NCI-H146 (cell line): ENCODE data around the gene PRR30.
"Not testable (repeated sequence)": the region's sequence is repeated elsewhere in the genome, so short reads cannot be mapped to it uniquely, and the experiment has no call there.

Experiments used
- DNase-seq: peaks from one replicate; lab custom pipeline; 2025; lab: John Stamatoyannopoulos, UW

The PRR30 gene

DNA sequence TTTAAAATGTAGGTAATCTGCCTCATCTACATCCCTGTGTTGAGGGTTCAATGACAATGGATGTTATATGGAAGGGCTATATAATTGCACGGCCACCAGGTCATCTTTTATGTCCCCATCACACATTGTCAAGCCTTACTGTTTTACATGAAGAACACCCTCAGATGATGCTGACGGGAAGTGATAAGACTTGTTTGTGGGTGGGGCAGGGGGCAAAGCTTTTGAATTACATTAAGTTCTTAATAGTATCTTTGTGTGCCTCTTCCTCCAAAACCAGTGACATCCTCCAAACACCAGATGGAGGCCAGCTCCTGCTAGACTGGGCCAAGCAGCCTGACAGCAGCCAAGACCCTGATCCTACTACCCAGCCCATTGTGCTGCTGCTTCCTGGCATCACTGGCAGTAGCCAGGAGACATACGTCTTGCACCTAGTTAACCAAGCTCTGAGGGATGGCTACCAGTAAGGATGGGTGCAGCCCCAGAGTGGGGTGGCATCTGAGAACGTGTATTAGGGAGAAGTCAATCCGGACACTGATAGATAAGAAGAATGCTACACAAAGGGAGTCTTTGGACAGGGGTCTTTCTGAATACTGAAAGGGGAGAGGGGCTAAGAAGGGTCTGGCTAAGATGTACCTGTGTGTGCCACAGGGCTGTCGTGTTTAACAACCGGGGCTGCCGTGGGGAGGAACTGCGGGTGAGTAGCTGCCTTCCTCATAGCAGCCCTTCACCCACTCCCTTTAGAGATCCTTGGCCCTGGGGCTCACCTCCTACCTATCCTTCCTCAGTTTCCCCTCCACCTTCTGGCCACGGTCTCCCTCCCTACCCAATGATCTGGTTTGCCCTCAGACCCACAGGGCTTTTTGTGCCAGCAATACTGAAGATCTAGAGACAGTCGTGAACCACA, 10.3 kb downstream of the PRR30 start:
- DNase-seq = no peak

DNA sequence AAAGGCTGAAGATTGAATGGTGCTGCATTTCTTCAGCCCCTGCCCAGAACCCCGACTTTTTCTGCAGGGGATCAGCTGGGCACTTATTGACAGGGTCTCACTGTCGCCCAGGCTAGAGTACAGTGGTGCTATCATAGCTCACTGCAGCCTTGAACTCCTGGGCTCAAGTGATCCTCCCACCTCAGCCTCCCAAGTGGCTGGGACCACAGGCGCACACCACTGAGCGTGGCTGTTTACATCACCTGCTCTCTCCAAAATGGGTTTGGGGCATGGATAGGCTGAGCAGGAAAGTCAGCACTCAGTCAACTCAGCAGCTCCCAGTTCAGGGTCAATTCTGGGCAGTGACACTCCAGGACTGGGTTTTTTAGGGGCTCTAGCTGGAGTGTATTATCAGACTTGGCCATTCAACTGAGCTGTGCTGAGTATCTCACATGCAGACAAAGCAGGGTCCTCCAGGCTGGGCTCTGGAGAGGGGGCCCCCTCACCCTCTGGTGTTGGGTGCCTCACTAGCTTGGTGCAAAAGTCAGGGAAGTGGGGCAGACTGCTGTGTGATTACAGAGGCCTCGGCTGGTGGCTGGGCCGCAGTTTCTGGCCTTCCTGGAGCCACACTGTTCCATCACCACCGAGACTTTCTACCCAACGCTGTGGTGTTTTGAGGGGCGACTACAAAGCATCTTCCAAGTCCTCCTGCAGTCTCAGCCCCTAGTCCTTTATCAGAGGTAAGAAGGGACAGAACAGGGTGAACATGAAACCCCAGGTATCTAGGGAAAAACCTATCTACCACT, 11.1 kb downstream of the PRR30 start:
- no peak for DNase-seq

DNA sequence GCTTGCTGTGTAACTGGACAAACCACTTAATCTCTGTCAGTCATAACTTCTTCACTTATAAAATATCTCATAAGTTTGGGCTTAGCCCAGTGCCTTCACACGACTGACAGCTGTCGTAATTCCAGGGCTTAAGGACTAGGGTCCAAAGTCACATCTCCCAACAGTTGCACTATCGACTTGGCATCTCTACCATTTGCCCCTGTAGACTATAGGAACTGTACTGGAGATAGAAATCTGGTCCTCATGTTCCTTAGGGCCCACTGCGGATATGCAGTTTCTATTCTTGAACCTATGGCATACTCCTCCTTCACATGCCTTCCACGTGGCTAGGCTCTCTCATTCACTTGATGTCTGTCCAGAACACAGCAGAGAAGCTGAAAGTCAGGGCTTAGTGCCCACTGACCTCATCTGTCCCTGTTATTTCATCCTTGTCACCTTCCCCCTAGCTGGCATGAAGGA, 12.9 kb downstream of the PRR30 start:
- no peak for DNase-seq

DNA sequence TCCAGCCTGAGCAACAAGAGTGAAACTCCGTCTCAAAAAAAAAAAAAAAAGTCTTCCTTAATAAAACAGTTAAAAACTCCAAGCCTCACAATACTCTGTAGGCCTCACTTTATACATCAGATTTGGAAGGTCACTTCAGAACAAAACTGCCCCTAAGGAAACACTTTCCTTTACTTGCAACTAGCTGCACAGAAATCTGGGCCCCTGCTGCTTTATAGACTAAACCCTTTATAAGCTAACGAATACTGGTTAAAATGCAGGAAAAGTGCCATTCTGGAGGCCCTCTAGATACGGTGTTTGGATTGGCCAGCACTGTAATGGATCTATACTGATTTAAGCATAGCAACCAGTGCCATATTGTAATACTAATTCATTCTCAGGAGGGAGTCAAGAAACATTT, 14.1 kb downstream of the PRR30 start:
- no peak for DNase-seq

DNA sequence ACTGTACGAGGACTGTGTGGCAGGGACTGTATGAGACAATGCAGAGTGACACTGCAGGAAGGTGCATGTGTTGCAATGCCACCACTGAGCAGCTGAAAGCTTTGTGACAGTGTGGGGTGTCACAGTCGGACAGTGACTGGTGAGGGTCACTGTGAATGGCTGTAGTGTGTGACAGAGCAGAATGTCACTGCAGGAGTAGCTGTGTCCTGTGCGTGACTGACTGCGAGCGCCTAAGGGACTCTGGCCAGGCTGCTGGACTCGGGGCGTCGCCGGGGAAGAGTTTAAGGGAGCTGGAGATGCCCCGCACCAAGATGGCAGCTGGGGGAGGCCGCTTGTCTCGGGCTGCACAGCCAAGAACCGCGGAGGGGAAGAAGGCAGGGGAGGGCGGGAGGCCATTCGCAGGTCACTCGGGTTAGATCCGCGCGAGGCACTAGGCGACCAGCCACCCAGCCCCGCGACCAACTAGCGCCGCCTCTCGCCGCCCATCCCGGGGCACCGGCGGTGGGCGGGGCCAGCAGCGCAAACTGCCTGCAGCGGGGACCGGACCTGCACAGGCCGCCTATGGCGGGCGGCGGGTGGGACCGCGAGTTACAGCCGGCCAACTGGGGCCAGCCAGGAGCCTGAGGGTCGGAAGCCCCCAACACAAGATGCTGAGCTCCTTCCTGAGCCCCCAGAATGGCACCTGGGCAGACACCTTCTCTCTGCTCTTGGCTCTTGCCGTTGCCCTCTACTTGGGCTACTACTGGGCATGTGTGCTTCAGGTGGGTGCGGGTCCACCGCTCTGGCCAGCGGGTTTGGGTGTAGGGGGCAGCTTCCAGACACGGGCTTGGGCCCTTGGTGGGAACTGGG, 15.7 kb downstream of the PRR30 start, which contains the start of gene ABHD1:
ABHD1 (plus strand) TSS at position 514 of the 849 bp plus-strand sequence; CDS start at position 648, 134 bp downstream.
- peak; percentile 56 for DNase-seq

DNA sequence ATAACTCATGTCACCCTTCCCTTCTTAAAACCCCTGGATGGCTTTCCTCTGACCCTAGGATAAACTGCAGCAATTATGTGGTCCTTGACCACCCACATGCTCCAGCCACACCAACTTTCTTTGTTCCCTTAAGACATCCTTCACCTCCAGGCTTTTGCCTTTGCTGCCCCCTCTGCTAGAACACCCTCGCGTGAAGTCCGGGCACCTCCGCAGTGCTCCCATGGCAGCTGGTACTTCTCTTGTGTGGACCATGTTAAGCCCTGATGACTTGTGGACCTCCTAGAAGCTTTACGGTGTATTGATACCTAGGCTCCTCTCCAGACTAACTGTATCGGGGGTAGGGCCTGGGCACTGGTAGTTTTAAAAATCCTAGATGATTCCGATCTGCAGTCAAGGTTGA, 16.4 kb downstream of the PRR30 start:
- DNase-seq = no peak

DNA sequence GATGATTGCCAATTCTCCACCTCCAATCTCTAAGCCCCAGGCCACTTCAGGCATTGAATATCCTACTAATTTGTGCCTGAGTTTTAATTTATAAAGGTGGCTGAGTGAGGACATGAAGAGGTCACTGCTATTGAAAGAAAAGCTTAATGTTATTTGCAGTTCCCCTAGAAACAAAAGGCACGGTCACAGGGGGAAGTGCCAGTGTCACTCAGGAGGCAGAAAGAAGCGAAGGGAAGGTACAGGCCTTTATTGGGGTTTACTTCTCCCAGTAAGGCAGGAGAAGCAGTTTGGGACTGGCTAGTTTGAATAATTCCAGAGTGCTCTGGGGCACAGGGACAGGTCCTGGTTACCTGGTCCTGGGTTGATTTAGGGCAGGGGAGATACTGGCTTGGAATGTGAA, 17.3 kb downstream of the PRR30 start:
- no peak for DNase-seq

DNA sequence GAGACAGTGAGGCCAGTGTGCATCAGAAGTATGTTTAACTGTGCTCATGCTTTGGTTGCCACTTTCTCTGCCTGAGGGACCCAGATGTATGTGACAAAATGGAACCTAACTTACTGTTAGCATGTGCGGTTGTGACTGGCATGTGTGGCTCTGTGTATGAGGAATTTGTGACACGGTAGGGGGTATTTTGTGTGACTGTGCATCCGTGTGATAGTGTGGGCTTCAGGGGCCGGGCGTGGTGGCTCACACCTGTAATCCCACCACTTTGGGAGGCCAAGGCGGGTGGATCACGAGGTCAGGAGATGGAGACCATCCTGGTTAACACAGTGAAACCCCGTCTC, 19.9 kb downstream of the PRR30 start:
- DNase-seq = peak; percentile 39

DNA sequence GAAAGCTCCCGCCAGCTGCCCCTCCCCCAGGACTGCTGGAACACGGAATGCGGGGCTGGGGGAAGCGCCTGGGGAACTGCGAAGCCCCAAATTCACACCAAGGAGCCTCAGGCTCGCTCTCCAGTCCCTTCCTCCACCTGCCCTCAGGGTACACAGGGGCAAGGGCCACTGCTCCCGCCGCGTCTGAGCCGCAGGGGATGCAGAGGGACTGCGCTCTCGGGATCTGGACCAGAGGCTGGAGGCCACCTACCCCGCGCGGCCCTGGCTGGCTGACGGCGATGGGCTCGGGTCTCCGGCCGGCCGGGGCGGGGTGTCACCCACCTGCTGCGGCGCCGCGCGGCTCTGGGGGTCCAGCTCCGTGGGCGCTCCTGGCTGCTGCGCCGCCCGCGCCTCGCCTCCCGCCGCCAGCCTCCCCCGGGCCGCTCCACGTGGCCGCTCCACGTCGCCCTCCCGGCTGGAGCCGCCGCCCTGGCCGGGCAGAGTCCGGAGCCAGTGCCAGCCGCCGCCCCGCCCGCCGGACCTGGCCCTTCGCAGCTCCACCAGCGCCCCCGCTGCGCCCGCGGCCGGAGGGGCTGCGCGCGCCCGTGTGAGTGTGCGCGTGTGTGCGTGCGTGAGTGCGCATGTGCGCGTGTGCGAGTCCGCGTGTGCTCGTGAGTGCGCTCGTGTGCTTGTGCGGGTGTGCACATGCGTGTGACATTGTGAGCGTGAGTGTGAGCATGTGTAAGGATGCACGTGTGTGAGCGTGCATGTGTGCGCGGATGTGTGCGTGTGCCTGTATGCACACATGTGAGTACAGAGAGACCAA, 20.5 kb downstream of the PRR30 start, which contains the start of gene CGREF1:
CGREF1 (minus strand) TSS at position 604 of the 805 bp plus-strand sequence. CDS start 14,762 bp downstream, outside the sequence.
- peak; percentile 51 for DNase-seq

DNA sequence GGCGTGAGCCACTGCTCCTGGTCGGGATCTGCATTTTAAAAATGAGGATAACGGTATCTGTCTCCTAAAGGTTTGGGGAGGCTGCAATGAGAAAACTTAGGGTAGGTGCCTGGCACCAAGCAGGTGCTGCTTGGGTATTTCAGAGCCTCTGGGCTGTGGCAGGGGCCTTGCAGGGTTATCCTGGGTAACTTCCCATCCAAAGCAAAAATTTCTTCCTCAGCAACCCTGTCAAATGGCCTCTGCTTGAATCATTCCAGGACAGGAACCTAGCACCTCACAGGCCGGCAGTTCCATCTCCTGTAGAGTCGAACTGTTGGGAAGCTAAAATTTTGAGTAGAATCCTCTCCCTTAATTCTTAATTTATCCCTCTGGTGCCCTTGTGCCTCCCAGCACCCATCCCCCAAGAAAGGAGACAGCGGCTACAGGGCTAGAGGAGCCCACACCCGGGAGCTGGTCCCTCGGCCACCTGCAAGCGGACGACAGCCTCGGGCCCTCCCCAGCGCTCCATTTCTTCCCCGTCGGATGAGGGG, 21.1 kb downstream of the PRR30 start:
- peak; percentile 39 for DNase-seq

DNA sequence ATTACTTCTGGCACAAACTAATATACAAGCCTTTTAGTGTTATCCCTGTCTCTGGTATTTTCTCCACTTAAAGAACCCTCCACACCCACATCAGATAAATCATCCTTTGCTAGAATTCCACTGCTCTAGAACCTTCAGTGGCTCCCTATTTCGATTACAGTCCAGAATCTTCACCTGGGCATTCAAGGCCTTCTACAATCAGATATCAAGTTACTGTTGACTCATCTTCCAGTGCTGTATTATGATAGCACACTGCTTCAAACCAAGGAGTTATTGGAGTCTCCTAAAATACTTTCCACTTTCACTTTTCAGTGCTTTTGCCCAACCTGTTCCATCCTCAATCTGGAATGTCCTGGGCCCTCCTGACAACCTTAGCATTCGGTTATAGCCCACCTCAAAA, 23.7 kb downstream of the PRR30 start:
- no peak for DNase-seq

DNA sequence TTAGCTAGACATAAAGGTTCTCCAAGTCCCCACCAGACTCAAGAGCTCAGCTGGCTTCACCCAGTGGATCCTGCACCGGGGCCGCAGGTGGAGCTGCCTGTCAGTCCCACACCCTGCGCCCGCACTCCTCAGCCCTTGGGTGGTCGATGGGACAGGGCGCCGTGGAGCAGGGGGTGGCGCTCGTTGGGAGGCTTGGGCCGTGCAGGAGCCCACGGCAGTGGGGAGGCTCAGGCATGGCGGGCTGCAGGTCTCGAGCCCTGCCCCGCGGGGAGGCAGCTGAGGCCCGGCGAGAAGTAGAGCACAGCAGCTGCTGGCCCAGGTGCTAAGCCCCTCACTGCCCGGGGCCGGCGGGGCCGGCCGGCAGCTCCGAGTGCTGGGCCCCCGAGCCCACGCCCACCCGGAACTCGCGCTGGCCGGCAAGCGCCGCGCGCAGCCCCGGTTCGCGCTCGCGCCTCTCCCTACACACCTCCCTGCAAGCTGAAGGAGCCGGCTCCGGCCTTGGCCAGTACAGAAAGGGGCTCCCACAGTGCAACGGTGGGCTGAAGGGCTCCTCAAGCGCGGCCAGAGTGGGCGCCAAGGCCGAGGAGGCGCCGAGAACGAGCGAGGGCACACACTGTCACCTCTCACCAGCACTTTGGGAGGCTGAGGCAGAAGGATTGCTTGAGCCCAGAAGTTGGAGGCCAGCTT, 27.7 kb downstream of the PRR30 start:
- not testable (repeated sequence) for DNase-seq

DNA sequence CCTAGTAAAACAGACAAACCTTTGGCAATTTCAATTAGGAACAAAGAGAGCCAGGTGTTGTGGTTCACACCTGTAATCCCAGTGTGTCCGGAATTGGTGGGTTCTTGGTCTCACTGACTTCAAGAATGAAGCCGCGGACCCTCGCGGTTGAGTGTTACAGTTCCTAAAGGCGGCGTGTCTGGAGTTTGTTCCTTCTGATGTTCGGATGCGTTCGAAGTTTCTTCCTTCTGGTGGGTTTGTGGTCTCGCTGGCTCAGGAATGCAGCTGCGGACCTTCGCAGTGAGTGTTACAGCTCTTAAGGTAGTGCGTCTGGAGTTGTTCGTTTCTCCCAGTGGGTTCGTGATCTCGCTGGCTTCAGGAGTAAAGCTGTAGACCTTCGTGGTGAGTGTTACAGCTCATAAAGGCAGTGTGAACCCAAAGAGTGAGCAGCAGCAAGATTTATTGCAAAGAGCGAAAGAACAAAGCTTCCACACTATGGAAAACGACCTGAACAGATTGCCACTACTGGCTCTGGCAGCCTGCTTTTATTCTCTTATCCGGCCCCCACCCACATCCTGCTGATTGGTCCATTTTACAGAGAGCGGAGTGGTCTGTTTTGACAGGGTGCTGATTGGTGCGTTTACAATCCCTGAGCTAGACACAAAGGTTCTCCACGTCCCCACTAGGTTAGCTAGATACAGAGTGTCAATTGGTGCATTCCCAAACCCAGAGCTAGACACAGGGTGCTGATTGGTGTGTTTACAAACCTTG, 28.4 kb downstream of the PRR30 start:
- DNase-seq = not testable (repeated sequence)

DNA sequence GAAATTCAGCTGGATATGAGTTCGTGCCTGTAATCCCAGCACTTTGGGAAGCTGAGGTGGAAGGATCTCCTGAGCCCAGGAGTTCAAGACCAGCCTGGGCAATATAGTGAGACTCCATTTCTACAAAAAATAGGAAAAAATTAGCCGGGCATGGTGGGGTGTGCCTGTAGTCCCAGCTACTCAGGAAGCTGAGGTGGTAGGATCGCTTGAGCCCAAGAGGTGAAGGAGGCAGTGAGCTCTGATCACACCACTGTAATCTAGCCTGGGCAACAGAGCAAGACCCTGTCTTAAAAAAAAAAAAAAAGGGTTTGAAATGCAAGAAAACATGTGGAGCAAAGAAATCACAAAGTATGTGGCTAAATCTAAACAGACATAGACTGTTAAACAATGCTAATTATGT, 30.1 kb downstream of the PRR30 start:
- no peak for DNase-seq

DNA sequence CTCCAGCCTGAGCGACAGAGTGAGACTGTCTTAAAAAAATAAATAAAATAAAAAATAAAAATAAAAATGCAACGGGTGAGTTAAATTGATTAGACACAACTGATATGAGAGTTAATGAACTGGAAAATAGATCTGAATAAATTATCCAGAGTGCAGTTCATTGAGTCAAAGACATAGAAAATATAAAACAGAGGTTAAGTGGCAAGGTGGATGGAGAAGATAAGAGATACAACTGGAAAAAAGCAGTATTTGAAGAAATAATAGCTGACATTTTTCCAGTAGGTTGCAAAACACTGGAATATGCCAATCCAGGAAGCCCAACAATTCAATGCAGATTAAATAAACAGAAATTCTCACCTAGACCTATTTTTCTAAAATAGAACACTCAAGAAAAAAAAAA, 31.0 kb downstream of the PRR30 start:
- DNase-seq = no peak

DNA sequence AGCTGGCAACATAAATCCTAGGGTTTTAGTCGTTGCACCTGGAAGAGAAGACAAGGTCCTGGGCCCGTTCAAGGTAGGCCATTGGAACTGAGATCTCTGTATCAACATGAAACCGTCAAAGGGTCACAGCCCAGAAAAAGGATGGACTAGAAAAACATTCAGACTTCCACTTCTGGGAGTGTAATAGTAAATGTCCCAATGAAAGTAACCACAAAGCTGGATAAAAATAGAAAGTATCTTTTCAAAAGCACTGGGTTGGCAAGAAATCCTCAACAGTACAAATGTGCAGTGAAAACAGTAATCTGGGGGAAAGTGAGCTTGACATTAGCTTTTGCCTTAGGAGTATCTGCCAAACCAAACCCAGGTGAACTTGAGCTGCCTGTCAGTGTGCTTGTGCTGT, 33.2 kb downstream of the PRR30 start:
- DNase-seq = no peak

DNA sequence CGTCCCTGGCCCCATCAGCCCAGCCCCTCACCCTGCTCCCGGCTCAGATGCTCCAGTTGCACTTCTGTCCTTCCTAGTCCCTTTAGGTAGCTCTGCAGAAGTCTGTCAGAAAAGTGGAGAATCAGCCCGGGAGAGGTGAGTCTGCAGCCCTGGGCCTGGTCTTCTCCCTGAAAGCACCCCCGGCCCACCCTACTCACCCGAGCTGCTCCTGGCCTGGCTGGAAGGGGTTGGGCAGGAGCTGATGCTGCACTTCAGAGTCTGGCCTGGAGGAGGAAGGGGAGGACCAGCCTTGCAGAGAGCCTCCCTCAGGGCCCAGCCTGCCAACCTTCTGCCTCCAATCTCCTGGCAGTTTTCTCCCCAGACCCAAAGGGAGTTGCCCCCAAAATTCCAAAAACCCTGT, 36.9 kb downstream of the PRR30 start:
- no peak for DNase-seq

DNA sequence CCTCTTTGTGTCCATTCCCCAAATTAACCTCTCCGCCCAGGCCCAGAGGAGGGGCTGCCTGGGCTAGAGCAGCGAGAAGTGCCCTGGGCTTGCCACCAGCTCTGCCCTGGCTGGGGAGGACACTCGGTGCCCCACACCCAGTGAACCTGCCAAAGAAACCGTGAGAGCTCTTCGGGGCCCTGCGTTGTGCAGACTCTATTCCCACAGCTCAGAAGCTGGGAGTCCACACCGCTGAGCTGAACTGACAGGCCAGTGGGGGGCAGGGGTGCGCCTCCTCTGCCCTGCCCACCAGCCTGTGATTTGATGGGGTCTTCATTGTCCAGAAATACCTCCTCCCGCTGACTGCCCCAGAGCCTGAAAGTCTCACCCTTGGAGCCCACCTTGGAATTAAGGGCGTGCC, 39.2 kb downstream of the PRR30 start:
- DNase-seq = no peak

DNA sequence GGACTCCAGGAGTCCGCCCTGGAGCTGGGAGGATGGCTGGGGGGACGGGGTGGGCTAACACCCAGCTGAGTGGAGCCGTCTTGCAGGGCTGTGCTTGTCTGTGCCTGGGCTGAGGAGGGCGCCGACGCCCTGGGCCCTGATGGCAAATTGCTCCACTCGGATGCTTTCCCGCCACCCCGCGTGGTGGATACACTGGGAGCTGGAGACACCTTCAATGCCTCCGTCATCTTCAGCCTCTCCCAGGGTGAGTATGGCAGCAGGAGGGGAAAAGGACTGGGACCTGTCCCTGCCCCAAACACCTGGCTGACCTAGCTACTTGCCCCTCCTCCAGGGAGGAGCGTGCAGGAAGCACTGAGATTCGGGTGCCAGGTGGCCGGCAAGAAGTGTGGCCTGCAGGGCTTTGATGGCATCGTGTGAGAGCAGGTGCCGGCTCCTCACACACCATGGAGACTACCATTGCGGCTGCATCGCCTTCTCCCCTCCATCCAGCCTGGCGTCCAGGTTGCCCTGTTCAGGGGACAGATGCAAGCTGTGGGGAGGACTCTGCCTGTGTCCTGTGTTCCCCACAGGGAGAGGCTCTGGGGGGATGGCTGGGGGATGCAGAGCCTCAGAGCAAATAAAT, 39.8 kb downstream of the PRR30 start:
- no peak for DNase-seq
